Suprapubic skin (tissue), 4 donors: ENCODE results near the gene TRIL. TPM values are rescaled to one million over a fixed set of nuclear protein-coding genes. Genes with fewer than 3 reads are reported as not detected.

Source experiments
- DNase-seq, 2 donors: peaks; one replicate each; pipeline ENCODE4 v3.0.0-alpha.2; 2019; ENCODE audit warnings: low spot score in 2 of 2
- H3K27ac ChIP-seq: fragments of 200-600 bp; sonication (generic); one replicate; pipeline ENCODE4 v1.5.1; 2019
- H3K27me3 ChIP-seq: fragments of 200-600 bp; sonication (generic); one replicate; pipeline ENCODE4 v1.5.1; 2019
- H3K36me3 ChIP-seq: fragments of 200-600 bp; sonication (generic); one replicate; pipeline ENCODE4 v1.5.1; 2019
- H3K4me1 ChIP-seq: fragments of 200-600 bp; sonication (generic); one replicate; pipeline ENCODE4 v1.5.1; 2019
- H3K4me3 ChIP-seq: fragments of 200-600 bp; sonication (generic); one replicate; pipeline ENCODE4 v1.5.1; 2019; ENCODE audit warnings: mild to moderate bottlenecking
- H3K9me3 ChIP-seq: fragments of 200-600 bp; sonication (generic); one replicate; pipeline ENCODE4 v1.5.1; 2019
- EP300 ChIP-seq: sonication (generic); formaldehyde crosslinking; IDR thresholded peaks from one replicate; pipeline ENCODE4 v1.6.1; 2017; ENCODE audit warnings: antibody characterized with exemption
- POLR2A ChIP-seq, 2 donors: fragments of 450-650 bp; IDR thresholded peaks; one replicate each; pipeline ENCODE4 v1.6.1; 2017; ENCODE audit warnings: antibody characterized with exemption in 2 of 2, mild to moderate bottlenecking in 2 of 2, moderate library complexity in 2 of 2
- POLR2AphosphoS5 ChIP-seq, 3 donors: sonication (generic); formaldehyde crosslinking; IDR thresholded peaks; one replicate each; pipeline ENCODE4 v1.6.1; 2017; ENCODE audit warnings: antibody characterized with exemption in 3 of 3
- WGBS: methylation state at CpG from one replicate; pipeline ENCODE4 v1.1.5; 2018; 5-methylcytosine and 5-hydroxymethylcytosine counted together
- total RNA-seq, 4 donors: library from RNA; depleted of rRNA; stranded (reverse); fragments of >200 nt; gene quantifications; one replicate each; pipeline ENCODE4 v1.1.0, GENCODE V29; 2016
- TF ChIP-seq, protein P1 (sequence below), 2 donors: fragments of 200-600 bp in 1 of 2; fragments of 450-650 bp in 1 of 2; sonication (generic) in 1 of 2; IDR thresholded peaks; one replicate each; pipeline ENCODE4 v1.5.1; 2016 to 2019; ENCODE audit warnings: antibody characterized with exemption in 2 of 2, mild to moderate bottlenecking in 1 of 2, moderate library complexity in 1 of 2

Gene TRIL, protein sequence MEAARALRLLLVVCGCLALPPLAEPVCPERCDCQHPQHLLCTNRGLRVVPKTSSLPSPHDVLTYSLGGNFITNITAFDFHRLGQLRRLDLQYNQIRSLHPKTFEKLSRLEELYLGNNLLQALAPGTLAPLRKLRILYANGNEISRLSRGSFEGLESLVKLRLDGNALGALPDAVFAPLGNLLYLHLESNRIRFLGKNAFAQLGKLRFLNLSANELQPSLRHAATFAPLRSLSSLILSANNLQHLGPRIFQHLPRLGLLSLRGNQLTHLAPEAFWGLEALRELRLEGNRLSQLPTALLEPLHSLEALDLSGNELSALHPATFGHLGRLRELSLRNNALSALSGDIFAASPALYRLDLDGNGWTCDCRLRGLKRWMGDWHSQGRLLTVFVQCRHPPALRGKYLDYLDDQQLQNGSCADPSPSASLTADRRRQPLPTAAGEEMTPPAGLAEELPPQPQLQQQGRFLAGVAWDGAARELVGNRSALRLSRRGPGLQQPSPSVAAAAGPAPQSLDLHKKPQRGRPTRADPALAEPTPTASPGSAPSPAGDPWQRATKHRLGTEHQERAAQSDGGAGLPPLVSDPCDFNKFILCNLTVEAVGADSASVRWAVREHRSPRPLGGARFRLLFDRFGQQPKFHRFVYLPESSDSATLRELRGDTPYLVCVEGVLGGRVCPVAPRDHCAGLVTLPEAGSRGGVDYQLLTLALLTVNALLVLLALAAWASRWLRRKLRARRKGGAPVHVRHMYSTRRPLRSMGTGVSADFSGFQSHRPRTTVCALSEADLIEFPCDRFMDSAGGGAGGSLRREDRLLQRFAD
- 1 to 10 TPM; 1.4 to 6.0 (median 2.9) TPM for total RNA-seq

DNA sequence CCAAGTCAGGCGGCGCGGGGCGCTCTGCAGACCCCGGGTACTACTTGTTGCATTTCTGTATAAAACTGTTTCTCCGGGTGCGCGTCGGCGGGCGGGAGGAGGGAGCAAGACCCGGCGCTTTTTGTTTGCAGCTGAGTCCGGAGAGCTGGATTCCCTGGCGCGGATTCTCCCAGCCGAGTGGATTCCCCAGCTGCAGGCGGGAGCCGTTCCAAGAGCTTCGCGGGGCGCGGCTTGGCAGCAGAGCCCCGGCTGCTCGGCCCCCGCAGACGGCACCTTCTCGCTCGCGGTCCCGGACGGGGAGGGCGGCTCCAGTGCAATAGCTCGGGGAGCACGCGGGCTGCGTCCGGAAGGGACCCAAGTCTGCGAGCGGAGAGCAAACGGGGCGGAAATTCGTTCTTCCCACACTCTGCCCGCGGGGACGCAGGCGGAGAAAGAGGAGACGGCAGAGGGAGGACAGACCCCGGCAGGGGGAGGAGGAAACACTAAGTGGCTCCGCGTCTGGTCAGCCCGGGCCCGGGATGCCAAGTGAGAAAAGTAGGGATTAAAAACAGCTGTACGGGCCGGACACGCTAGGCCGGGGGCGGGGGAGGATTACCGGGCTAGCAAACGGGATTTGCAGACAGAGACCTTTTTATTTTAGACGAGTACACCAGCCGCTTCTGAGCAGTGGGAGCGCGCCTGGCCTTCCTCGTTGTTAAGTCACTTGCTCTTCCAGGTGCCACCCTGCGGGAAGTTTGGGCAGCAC, at the start of gene TRIL:
Gene TRIL (minus strand): TSS at position 96 of the 745 bp plus-strand sequence. CDS start 284 bp downstream, outside the sequence.
- Histone ChIP-seq H3K27ac (peak within 1 kb of the TSS; percentile 66), H3K4me3 (peak within 1 kb of the TSS; percentile 57)
- peak; percentile 86 to 89 for DNase-seq

DNA sequence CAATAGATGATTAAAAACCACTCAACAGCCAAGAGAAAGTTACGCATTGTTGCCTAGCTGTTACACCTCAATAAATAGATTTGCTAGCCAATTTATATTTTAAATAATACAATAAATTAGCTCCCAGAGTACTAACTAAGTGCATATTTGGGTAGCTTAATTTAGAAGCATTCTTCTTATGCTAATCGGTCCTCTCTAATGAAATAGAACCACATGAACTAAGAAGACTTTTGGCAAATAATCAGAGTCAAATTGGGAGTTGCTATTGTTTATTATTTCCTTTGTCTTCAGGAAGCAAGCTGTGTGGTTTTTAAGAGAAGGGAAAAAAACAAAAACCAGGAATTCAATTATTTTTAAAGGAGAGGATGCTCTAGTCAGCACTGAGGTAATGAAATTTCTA, 49.0 kb upstream of the TRIL start:
- WGBS = 77% methylated on average over 2 of the region's 2 CpGs
- no peaks in the 10 kb centered on the region for H3K27me3 ChIP-seq
- DNase-seq = no peak
- no peaks in the 10 kb centered on the region for H3K9me3 ChIP-seq
- H3K4me3 ChIP-seq = no peak overlapping the region
- H3K4me1 ChIP-seq = no peaks in the 10 kb centered on the region
- TF ChIP-seq POLR2AphosphoS5 (IDR thresholded peaks at IDR 0.05) = no peak
- TF ChIP-seq, protein P1, sequence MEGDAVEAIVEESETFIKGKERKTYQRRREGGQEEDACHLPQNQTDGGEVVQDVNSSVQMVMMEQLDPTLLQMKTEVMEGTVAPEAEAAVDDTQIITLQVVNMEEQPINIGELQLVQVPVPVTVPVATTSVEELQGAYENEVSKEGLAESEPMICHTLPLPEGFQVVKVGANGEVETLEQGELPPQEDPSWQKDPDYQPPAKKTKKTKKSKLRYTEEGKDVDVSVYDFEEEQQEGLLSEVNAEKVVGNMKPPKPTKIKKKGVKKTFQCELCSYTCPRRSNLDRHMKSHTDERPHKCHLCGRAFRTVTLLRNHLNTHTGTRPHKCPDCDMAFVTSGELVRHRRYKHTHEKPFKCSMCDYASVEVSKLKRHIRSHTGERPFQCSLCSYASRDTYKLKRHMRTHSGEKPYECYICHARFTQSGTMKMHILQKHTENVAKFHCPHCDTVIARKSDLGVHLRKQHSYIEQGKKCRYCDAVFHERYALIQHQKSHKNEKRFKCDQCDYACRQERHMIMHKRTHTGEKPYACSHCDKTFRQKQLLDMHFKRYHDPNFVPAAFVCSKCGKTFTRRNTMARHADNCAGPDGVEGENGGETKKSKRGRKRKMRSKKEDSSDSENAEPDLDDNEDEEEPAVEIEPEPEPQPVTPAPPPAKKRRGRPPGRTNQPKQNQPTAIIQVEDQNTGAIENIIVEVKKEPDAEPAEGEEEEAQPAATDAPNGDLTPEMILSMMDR (IDR thresholded peaks at IDR 0.05) = no peak
- TF ChIP-seq EP300 = no peak
- TF ChIP-seq POLR2A (IDR thresholded peaks at IDR 0.05) = no peak
- no peak overlapping the region for H3K27ac ChIP-seq
- no peaks in the 10 kb centered on the region for H3K36me3 ChIP-seq

More for the DNA sequence above, at the start of gene TRIL:
- WGBS = 3% methylated on average over 53 of the region's 66 CpGs
- TF ChIP-seq EP300 (no peak), POLR2A (IDR thresholded peaks at IDR 0.05) (no peak), POLR2AphosphoS5 (IDR thresholded peaks at IDR 0.05) (no peak)
- TF ChIP-seq, protein P1 (IDR thresholded peaks at IDR 0.05) = no peak
- H3K36me3 ChIP-seq = no peaks in the 10 kb centered on the region
- H3K9me3 ChIP-seq = no peaks in the 10 kb centered on the region
- H3K27me3 ChIP-seq = peaks cover 13% of the 10 kb centered on the region
- H3K4me1 ChIP-seq = peaks cover 42% of the 10 kb centered on the region

DNA sequence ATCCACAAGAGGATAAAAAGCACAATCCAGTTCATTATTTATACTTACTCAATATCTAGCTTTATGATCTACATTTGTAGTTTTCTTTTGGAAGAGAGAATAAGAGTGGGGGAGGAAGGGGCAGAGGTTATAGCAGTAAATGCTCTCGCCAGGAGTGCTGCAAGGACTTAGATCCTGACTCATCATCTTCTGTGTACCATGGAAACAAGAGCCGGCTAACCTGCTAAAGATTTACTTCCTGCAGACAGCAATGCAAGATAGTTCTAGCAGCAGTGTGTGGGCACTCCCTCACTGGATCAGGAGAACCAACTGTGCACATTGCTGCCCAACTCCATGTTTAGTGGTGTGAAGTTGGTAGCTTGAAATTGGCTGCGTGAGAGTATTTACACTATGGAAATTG, 47.7 kb upstream of the TRIL start:
- Histone ChIP-seq H3K4me3 (no peak overlapping the region), H3K36me3 (no peaks in the 10 kb centered on the region), H3K9me3 (no peaks in the 10 kb centered on the region), H3K27me3 (no peaks in the 10 kb centered on the region), H3K4me1 (no peaks in the 10 kb centered on the region), H3K27ac (no peak overlapping the region)
- no peak for DNase-seq
- TF ChIP-seq, protein P1 (IDR thresholded peaks at IDR 0.05) = no peak
- TF ChIP-seq POLR2AphosphoS5 (IDR thresholded peaks at IDR 0.05) (no peak), POLR2A (IDR thresholded peaks at IDR 0.05) (no peak), EP300 (no peak)
- 44% methylated on average over 3 of the region's 3 CpGs for WGBS

DNA sequence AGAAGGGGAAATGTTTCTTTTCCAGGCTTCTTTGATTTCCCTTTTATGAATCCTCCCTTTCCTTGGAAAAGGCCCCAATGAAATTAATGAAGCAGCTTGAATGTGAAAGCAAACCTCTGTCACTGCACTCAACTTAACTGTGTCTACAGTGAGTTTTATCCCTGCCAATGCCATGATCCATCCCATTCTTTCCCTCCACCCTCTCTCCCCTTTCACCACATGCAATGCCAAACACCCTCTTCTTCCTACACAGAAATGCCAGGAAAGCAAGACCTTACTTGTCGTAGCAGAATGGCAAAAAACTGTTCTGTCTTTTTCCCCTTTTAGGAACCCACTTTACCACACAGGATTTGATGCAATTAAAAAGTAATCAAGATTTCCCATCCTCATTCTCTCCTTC, 47.3 kb upstream of the TRIL start:
- 14% methylated on average over 1 of the region's 1 CpG for WGBS
- no peak for DNase-seq
- Histone ChIP-seq H3K9me3 (no peaks in the 10 kb centered on the region), H3K4me3 (no peak overlapping the region), H3K27me3 (no peaks in the 10 kb centered on the region), H3K27ac (no peak overlapping the region), H3K4me1 (no peaks in the 10 kb centered on the region), H3K36me3 (no peaks in the 10 kb centered on the region)
- TF ChIP-seq EP300 = no peak

DNA sequence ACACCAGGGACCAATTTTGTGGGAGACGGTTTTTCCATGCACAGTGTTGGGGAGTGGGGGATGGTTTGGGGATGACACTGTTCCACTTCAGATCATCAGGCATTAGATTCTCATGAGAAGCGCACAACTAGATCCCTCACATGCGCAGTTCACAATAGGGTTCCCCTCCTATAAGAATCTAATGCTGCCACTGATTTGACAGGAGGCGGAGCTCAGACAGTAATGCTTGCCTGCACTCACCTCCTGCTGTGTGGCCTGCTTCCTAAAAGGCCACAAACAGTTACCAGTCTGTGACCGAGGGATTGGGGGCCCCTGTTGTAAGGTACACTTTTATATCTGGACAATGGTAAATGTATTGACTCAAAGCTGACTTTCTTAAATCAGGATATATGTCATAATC, 45.6 kb upstream of the TRIL start:
- H3K4me3 ChIP-seq = no peak overlapping the region
- H3K36me3 ChIP-seq = no peaks in the 10 kb centered on the region
- no peak overlapping the region for H3K27ac ChIP-seq
- DNase-seq = no peak
- no peaks in the 10 kb centered on the region for H3K4me1 ChIP-seq
- H3K27me3 ChIP-seq = no peaks in the 10 kb centered on the region
- 97% methylated on average over 4 of the region's 5 CpGs for WGBS
- H3K9me3 ChIP-seq = no peaks in the 10 kb centered on the region
- TF ChIP-seq EP300 (no peak), POLR2A (IDR thresholded peaks at IDR 0.05) (no peak), POLR2AphosphoS5 (IDR thresholded peaks at IDR 0.05) (no peak)
- TF ChIP-seq, protein P1 (IDR thresholded peaks at IDR 0.05) = no peak
